Measurements from ENCODE around the gene SDCBP2.

Gene SDCBP2

DNA sequence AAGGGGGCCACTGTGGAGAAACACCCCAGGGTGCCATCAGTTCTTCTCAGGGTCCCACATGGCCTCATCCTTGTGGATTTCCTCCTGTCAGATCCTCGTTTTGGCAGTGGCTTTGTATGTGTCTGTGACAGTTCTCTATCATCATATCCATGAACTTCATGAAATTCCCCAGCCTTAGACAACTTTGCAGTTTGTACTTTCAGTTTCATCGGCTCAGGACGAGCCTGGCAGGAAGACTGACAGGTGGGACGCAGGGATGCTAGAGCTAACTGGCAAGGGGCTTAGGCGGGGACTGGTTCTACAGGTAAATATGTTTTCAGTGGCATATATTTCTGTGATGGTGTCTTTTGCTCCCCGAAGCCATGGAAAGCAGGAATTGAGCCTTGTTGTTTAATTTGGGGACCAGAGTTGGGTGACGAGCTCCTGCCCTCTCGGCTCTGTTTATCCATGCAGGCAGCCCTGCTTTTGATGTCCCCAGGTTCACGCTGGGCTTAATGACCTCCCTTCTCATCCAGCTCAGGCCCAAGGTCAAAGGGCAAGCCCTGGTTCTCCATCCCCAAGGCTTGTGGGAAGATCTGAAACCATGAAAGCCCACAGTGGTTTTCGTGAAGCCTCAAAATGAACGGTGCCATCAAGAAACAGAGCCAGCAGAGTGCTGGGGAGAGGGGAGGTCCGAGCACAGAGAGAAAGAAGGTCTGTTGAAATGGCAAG is 11.2 kb downstream of the SDCBP2 start:
- TF ChIP-seq, protein P1, sequence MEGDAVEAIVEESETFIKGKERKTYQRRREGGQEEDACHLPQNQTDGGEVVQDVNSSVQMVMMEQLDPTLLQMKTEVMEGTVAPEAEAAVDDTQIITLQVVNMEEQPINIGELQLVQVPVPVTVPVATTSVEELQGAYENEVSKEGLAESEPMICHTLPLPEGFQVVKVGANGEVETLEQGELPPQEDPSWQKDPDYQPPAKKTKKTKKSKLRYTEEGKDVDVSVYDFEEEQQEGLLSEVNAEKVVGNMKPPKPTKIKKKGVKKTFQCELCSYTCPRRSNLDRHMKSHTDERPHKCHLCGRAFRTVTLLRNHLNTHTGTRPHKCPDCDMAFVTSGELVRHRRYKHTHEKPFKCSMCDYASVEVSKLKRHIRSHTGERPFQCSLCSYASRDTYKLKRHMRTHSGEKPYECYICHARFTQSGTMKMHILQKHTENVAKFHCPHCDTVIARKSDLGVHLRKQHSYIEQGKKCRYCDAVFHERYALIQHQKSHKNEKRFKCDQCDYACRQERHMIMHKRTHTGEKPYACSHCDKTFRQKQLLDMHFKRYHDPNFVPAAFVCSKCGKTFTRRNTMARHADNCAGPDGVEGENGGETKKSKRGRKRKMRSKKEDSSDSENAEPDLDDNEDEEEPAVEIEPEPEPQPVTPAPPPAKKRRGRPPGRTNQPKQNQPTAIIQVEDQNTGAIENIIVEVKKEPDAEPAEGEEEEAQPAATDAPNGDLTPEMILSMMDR (conservative IDR thresholded peaks at IDR 0.05; ENCODE audit: low read depth, low read length) = no peak
- no peak for DNase-seq (ENCODE audit: low read depth)
- H3K4me3 ChIP-seq (ENCODE audit: low read length) = no peak overlapping the region

DNA sequence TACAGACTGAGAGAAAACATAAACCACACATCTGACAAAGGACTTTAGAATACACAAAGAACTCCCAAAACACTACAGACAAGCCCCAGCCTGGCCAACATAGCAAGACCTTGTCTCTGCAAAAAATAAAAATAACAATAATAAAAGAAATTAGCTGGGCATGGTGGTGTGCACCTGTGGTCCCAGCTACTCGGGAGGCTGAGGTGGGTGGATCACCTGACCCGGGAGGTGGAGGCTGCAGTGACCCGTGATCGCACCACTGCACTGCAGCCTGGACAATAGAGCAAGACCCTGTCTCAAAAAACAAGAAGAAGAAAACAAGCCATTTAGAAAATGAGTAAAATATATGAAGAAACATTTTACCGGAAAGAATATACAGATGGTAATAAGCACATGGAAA is 13.1 kb downstream of the SDCBP2 start:
- DNase-seq (ENCODE audit: low read depth) = no peak
- TF ChIP-seq, protein P1 (conservative IDR thresholded peaks at IDR 0.05; ENCODE audit: low read depth, low read length) = no peak
- no peak overlapping the region for H3K4me3 ChIP-seq (ENCODE audit: low read length)

DNA sequence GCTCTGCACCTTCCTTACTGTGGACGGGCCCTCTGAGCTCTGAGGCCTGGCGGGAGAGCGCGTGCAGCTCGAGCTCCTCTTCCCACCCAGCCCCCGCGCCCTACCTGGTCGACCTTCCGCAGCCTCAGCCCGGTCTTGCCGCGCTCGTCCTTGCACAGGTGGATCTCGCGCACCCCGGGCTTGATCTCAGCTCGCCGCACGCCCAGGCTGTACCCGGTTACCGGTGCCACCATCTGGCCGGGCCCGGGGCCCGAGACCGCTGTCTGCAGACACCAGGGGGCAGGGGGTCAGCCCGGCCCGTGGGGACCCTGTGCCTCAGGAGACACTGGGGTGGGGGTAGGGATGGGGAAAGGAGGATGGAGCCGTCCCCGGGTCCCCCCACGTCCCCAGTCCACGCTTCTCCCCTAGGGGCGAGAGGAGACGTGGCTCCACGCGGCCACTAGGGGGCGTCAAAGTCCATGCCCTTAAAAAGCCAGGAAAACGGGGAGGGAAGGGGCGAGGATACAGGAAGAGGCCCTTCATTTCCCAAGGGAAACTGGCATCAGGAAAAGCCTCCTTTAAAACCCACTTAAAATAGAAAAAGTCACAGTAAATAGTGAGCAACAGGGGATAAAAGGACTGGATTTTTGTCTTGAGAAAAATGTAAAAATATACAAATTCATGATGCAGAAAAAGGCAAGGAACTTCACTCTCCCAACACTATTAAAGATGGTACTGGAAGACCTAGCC is 15.5 kb downstream of the SDCBP2 start:
- DNase-seq (ENCODE audit: low read depth) = no peak
- TF ChIP-seq, protein P1 (conservative IDR thresholded peaks at IDR 0.05; ENCODE audit: low read depth, low read length) = peak; percentile 97
- peak overlapping the region; percentile 45 for H3K4me3 ChIP-seq (ENCODE audit: low read length)

DNA sequence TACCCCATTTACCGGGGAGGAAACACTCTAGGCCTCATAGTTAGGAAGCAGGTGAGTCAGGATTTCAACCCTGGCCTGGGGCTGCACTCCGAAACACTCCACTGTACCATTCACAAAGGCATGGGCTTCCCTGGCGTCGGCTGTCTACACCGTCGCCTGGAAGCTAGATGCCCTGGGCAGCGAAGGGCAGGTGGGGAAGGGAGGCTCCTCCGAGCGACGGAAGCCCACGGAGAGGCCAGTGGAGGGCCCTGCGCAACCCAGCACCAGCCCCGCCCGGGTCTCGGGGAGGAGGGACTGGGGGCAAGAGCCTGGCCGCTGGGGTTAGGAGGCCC is 16.1 kb downstream of the SDCBP2 start:
- TF ChIP-seq, protein P1 (conservative IDR thresholded peaks at IDR 0.05; ENCODE audit: low read depth, low read length) = no peak
- no peak for DNase-seq (ENCODE audit: low read depth)

DNA sequence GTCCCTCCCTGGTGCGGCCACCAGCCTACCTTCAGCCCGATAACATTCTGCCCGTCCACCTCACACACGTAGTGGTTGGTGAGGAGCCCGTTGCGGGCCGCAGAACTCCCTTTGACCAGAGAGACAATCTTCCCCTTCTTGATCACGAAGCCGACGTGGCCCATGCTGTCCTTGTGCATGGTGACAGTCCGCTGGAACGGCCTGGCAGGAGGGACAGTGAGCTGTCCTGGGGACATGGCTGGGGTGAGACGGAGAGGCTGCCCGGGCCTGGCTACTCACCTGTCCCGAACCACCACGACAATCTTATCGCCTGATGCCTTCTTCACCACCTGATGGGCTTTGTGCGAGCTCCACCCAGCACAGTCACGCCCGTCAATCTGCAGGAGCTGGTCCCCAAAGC is 16.6 kb downstream of the SDCBP2 start:
- H3K4me3 ChIP-seq (ENCODE audit: low read length) = no peak overlapping the region
- TF ChIP-seq, protein P1 (conservative IDR thresholded peaks at IDR 0.05; ENCODE audit: low read depth, low read length) = no peak
- no peak for DNase-seq (ENCODE audit: low read depth)

More for the DNA sequence above, 16.1 kb downstream of the SDCBP2 start:
- no peak overlapping the region for H3K4me3 ChIP-seq (ENCODE audit: low read length)

DNA sequence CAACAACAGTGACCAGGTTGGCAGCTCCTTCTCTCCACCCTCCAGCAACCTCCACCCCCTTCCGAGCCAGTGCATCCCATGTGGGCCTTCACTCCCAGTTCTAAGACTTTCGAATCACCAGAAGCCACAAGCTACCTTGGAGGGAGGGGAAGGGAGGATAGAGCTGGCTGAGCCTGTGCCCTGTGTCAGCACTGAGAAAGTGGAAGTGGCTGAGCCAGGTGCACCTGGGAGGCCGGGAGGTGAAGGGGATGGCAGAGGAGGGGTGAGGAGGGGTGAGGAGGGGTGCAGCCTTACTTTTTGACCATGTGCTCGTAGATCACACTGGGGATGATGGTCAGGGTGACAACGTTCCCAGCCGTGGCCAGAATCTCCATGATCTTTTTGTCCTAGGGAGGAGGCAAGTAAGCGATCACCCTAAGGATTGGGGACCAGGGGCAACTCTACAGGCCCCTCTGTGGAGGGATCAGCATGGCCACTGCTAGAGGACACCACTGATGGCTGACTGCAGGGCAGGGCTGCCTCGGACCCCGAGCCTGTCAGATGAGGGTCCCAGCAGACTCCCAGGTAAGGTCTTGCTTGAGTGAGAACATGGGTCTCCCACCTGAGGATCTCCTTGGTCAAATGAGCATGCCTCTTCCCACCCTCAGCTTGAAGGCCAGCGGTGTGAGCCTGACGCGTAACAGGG is 18.3 kb downstream of the SDCBP2 start:
- TF ChIP-seq, protein P1 (conservative IDR thresholded peaks at IDR 0.05; ENCODE audit: low read depth, low read length) = no peak
- H3K4me3 ChIP-seq (ENCODE audit: low read length) = no peak overlapping the region
- DNase-seq (ENCODE audit: low read depth) = no peak
